8988T (cell line): Measurements from ENCODE around the gene BRD2.
"Not testable (repeated sequence)": the region's sequence is repeated elsewhere in the genome, so short reads cannot be mapped to it uniquely, and the experiment has no call there.

Source experiments
- DNase-seq: peaks from one replicate; pipeline ENCODE4 v3.0.0; 2011

Gene BRD2

DNA sequence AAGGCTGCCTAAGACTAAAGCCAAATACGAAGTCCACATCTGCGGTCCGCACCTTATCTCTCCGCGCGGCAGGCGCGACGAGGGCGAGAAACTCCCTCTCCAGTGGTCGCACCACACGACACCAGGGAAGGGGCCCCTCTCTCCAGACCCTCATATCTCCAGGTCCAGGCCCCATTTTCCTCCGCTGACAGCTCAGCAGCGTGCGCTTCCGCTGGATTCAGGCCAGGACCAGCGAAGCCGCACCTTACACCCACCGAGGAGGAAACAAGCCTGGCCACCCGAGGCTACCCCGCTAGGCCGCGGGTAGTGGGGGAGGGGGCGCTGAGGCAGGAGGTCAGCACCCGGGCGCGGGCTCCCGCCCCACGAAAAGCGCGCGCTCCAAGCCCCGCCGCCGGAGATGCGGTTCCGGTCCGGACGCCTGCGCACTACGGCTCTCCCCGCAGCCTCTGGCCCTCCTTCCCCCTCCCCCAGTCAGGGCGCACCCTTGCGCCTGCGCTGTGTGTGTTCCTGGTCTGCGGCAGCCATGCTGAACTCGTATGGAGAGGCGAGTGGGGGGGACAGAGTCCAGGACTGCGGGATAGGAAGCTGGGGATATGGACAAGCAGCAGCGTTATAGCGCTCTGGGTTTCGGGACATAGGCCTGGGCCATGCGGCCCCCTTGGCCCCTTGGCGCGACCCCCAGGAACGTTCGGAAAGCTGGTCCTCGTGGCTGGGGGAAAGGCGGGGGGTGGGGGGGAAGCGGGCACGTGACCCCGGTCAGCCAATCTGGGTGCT is at the start of gene BRD2:
TSS of gene BRD2 (plus strand) at position 502 of the 774 bp plus-strand sequence. CDS start 4,305 bp downstream, outside the sequence.
- DNase-seq = peak; percentile 74

DNA sequence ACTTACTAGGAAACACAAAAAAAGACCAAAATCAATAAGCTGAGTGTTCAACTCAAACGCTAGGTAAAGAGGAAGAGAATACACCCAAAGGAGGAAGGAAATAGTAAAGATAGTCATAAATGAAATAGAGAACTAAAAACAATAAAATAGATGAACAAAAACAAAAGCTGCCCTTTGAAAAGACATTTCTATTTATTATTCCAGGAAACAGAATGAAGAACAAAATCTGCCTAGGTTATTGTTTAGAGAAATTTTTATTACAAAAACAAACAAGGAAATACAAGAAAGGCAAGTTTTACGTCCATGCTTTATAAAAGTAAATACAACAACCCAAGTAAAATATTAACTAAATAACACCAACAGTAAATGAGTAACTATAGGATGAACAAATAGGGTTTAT is 47.7 kb upstream of the BRD2 start:
- no peak for DNase-seq

DNA sequence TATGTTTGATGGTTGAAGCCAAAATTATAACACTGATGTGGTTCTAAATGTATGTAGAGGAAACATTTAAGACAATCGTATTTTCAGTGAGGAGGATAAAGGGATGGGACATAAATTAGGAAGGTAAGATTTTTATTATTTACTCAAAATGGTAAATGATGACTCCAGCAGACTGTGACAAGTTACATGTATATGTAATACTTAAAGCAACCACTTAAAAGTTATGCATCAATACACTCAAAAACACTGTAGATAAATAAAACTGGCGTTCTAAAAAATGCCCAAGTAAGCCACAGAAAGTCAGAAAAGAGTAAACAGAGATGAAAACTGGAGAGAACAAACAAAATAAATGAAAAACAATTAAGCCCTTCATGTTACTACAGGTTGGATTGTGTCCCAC is 46.3 kb upstream of the BRD2 start:
- DNase-seq = no peak

DNA sequence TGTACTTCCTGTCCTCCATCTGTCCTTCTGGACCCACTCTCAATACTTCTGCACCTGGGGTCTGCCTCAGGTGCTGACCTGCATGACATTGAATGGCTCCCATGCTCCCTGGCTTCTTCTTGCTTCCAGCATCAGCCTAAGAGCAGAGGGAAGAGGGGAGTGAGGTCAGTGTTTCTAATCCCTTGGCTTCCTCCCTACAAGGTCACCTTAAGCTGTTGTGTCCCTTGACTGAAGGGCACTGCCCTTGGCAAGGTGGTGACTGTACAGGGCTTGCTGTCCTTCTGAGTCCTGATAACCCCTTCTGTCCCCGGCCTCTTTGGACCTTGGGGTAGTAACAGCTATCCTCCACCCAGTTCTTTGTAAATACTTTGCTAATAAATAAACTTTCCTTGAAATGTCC is 37.2 kb upstream of the BRD2 start:
- DNase-seq = no peak

DNA sequence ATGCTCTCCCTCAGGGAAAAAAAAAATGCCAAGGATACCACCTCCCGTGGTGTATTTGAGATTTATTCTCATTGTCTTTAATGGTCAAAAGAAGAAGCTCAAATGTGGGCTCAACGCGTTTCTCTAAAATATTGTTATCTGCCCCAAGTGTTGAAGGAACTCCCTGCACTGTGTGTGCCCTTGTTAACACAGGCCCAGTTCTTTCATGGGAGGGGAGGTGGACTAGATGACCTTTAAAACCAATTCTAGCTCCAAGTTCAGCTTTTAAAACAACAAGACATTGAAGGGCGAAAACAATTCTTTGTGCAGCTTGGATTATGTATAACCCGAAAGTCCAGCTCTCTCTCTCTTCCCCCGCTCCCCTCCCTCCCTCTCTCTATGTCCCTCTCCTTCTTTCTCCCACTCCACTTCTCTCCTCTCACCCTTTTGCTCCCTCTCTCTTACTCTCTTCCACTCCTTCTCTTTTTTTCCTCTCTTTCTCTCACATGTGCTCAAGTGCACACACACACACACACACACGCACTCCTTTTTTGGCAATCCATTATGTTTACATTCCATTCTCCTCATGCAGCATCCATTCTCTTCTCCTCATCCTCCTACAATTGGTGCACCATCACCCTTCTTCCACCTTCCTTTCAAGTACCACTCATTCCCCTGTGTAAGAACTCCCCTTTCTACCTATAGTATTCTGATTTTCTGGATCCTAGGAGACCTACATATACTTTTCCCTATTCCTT is 36.1 kb upstream of the BRD2 start:
- no peak for DNase-seq

DNA sequence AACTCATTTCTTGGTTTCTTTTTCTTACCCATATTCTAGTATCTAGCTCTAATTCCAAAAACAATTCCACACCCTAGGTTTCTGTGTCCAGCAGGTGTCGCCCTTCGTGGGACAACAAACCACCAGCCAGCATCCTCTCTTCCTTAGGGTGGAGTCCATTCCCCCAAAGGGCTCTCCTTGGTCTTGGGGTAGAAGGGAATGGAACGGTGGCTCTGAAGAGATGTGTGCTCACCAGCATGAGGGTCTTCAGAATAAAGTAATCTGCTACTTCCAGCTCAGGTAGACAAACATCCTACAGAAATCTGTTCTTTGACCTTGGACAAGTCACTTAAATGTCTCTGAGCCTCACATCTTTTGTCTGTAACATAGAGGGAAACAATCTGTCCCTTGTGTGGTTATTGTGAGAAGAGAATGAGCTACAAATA is 34.7 kb upstream of the BRD2 start:
- peak; percentile 41 for DNase-seq

DNA sequence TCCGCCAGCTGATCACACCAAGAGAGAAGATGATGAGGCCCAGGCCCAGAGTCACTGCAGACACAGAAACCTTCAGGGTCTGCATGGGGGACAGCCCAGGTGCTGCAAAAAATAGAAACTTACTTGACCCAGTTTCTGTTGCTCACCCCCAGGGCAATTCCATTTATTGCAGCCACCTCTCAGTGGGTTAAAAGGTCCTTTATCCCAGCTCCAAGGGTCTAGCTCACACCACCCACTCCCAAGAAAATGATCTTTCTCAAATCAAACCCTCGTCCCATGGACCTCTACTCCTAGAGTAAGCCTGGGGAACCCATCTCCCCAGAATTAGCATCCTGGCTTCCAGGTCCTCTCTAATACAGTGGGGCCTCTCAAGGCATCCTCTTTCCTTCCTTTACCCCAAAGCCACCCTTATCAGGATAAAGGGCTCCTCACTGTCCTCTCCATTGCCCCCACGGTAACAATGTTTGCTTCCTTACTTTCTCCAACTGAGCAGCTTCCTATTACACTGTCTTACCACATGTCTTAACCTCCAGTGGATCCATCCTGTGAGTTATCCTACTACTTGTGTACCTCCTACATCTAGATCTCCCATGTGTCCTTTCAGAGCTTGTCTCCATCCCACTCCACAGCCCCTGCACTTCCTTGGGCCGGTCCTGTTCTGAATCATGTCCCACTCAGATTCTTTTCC is 32.7 kb upstream of the BRD2 start:
- DNase-seq = no peak

DNA sequence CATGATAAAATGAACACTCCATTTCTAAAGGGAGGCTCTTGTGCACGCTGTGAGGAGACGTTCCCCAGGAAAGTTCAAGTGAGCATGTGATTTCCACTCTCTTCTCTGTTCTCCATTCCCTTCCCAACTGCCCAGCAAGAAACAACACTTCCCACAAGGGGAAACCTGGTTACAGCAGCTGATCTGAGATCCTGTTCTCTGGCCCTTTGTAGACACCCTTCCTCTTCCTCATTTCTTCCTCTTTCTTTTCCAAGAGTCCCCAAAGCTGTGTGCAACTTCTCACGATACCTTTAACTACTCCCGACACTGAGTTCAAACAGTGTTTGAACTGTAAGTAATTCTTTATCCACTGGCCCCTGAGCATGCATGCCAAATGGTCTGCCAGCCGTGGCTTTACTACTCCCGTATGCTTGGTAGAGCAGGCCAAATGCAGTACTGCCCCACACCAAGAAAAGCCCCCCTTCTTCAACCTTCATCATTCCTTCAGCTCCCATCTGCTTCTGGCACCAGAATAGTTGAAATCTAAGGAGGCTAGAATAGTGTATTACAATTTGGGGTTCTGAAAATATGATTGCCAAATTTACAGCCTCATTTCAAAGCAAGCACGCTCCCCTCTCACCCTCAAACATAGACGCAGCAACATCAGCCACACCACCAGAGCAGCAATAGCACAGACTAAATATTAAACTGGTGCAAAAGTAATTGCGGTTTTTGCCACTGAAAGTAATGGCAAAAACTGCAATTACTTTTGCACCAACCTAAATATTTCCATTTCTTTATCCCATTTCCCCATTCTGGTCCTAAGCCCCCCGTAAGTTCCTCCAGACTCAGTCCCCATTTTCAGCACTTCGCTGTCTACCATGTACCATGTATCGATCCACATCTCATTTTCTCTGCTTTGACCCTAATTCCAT is 31.9 kb upstream of the BRD2 start:
- no peak for DNase-seq

DNA sequence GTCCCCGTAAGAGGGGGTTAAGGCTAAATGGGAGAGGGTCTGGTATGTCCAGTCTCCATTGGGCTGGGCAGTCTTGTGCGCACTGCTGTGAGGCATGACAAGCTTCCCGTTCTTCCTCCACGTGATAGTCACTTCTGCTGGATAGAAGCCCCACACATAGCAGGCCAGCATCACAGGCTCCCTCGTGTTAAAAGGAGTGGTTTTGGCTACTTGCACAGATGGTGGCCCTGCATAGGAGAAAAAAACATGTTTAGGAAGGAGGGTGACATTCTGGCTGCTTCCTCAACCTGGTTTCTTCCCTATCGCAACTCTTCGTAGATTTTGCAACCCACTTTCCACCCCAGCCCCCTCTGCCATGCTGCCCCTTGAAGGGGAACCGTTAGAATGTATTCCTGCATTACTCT is 31.2 kb upstream of the BRD2 start:
- DNase-seq = no peak

DNA sequence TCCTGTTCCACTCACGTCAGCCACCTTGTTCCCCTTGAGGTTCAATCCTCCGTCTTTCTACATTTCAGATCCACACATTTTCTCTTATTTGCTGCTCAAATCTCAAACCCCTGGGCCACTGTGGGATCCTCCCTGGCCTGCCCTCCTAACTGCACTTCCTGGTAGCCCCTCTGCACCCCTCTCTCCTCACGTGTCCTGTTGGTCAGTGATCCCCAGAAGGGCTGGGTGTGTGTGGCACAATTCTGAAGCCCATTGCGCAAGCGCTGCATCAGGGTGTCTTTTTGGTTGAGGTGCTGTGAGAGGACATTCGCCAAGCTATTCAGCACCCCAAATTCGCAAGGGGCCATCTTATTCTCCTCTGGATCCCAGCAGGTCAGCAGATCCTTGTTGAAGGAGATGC is 29.9 kb upstream of the BRD2 start:
- no peak for DNase-seq

DNA sequence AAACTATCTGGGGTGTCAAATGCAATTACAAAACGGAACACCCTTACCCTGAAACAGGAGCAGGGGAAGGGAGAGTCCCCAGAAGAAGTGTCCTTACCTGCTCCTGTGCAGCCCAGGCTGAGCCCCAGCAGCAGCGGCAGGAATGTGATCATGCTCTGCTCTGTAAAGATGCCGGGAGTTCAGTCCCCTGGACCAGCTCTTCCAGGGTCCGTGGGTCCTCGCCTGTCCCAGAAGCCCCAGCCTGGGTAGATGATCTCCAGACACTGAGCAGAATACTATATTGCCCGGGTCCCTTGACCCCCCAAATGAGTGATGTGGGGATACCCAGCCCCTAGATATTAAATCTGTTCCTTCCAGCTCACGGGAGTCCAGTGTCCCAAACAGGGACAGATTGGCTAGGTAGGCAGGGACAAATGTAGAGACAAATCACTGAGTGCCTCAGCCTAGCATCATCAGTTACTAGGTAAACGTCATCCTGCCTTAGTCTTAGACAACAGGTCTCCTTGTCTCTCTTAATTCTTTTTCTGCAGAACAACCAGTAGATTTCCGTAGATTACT is 27.7 kb upstream of the BRD2 start, which contains the start of gene HLA-DMB:
TSS of gene HLA-DMB (minus strand) at position 373 of the 558 bp plus-strand sequence. CDS start at position 152, 221 bp downstream.
- peak; percentile 67 for DNase-seq

DNA sequence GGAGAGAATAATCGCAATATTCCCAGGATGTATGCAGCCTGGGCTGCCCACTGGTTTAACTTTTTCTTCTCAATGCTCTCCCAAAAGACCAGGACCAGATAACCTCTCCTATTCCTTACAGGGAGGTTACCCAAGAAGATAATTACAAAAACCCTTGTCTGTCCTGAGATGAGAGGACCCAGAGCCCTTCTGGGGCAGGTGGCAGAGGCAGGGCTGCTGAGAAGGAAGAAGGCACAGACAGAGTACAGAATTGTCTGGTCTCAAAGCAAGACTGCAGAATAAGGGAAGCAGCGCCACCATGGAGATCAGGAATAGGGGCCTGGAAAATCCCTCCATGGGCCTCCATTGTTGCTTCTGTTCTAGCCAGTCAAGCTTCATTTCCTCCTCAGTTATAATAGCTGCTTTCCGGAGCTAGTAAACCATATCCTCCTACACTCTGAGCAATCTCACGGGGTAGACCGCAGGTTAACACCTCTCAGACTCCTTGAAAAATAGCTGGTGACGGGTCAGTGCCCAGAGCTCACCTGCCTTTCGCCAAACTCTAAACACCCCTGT is 27.1 kb upstream of the BRD2 start:
- no peak for DNase-seq

DNA sequence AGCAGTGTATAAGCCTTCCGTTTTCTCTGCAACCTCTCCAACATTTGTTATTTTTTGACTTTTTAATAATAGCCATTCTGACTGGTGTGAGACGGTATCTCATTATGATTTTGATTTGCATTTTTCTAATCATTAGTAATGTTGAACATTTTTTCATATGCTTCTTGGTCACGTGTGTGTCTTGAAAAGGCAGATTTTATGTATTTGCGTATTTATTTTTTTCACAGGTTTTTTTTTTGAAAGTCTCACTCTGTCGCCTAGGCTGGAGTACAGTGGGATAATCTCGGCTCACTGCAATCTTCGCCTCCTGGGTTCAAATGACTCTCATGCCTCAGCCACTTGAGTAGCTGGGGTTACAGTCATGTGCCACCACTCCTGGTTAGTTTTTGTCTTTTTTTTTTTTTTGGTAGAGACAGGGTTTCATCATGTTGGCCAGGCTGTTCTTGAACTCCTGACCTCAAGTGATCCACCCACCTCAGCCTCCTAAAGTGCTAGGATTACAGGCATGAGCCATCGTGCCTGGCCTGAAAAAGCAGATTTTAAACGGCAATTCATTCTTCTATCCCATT is 25.8 kb upstream of the BRD2 start:
- not testable (repeated sequence) for DNase-seq

DNA sequence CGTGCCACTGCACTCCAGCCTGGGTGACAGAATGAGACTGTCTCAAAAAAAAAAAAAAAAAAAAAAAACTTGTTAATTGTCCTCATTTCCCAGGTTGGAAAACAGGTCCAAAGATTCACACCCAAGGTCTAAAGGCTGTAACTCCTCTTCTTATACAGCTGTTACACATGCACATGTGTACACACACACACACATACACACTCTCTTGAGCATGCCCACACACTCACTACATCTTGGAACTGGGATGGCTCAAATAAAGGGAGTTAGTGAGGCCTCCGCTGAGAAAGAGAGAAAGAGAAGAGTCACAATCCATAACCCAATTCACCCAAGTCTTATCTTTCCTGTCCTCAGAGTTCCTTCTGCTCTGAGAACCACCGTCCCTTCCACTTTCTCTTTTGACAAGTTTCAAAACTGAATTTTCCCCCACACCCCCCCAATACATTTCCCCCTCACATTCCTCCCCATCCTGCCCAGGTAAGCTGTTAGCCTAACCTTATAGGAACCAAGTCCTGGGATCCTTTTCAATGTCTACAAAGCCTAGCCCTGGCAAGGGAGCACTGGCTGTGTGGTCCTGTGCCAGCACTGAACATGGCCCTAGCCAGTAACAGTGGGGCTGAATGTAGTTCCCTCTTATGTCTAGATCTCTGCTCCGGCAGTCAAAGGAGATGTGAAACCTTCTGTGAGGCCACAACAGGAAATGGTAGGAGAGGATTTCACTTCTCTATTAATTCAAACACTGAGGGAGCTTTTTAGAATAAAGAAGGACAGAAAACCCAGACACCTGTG is 24.3 kb upstream of the BRD2 start:
- no peak for DNase-seq

DNA sequence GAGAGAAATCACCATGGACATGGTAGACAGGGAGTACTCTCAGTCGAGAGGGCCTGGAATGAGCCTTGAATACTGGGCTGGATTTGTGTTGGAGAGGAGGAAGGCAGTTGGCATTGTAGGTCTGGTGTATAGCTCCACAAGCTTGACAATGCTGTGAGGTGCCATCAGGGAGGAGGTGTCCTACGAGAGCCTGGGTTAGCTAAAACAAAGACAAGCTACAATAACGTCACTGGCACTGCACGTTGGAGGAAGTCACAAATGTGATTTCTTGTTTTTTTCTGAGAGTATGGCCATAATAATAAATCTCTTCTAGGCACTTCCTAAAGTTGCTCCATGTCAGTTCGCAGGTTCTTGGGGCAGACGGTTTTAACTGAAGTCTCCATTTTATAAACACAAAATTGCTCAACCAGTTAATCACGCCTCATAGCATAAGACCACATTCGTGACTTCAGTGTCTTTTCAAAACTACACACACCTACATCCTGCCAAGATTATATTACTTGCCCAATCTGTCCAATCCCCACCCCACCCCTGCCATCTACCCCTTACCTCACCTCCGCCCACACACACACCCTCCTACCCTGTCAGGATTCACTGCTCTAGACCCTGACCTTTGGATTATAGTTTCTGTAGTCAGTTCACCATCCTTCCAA is 23.2 kb upstream of the BRD2 start:
- no peak for DNase-seq

DNA sequence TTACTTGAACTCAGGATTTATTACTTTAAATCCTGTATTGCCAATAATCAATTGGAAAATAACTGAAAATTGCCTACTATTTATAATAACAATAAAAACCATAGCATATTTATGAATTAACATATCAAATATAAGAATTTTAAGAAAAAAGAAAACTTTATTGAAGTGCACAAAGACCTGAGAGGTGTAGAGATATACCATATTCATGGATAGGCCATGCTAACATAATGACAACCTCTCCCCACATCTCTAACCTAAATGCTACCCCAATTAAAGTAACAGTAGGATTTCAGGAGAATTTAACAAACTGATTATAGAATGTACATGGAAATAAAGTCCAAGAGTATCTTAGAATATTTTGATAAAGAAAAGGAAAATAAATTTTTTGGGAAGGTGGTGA is 22.4 kb upstream of the BRD2 start:
- no peak for DNase-seq

DNA sequence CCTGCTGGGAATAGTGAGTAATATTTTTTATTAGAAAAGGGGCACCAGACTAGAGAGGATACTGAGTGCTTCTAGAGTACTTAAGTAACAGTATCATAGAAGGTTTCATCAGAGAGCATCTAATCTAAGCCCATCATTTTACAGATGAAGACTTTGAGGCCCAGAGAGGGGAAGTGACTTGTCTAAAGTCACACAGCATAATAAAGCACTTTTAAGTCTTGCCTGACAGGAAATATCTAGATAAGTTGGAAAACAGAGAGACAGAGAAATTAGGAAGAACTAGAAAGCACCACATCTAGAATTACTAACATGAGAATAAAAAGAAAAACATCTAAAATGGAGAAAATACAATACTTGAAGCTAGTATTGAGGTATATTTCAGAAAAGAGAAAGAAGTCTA is 21.5 kb upstream of the BRD2 start:
- DNase-seq = no peak

DNA sequence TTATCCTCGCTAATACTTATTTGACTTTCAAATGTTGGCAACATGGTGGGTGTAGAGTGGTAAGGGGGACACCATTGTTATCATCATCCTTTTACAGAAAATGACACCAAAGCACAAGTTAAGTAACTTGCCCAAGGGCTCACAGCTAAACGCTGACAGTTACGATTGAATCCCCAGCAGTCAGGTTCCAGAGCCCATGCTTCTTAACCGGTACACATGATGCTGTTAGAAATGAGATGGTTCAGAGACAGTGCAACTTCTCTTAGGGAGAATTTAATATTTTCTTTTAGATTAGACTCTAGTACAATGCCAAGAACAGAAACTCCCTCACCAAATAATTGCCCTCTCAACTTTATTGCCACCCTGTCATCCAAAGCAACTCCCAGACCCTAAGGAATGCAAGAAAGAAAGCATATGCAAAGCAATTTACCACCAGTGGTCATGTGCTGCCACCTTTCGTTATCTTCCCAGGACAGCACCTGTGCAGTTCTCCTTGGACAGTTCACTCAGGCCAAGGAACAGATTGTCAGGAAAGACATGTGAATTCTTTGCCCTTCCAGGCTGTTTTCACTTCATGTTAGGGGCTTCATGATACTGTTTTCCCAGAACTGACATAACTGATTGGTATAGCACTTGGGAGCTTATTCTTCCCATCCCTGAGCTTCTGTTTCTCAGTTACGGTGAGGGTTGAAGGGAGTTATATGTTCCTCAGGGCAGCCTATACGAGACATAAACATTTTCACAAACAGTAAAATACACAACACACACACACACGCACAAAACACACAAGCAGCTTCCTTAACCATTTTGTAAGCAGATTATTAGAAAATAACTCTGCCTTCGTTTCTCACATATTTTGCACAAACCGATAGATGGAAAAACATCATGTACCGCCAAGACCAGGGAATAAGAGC is 20.6 kb upstream of the BRD2 start:
- DNase-seq = no peak

DNA sequence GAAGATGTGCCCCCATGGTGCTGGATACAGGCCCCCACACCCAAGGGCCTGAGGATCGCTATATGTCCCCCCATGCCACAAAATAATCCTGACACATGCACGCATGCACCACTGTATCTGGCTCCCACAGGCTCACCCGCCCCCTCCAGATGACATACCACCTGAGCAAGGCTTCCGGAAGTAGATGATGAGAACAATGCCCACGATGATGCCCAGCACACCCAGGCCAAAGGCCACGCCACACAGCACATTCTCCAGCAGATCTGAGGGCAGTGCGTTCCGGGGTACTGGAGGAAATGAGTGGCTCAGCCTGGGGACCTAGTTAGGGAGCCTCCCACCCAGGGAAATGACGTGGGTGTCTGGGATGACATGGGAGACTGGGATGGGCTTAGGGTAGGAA is 19.3 kb upstream of the BRD2 start:
- no peak for DNase-seq
